ENCODE results near the gene RSPH9.
"Not testable (repeated sequence)": the region's sequence is repeated elsewhere in the genome, so short reads cannot be mapped to it uniquely, and the experiment has no call there.

The RSPH9 gene

GRCh38 chr6:43689421-43689820 lies 44.6 kb downstream of the RSPH9 start:
- DNase-seq, result no peak

DNA sequence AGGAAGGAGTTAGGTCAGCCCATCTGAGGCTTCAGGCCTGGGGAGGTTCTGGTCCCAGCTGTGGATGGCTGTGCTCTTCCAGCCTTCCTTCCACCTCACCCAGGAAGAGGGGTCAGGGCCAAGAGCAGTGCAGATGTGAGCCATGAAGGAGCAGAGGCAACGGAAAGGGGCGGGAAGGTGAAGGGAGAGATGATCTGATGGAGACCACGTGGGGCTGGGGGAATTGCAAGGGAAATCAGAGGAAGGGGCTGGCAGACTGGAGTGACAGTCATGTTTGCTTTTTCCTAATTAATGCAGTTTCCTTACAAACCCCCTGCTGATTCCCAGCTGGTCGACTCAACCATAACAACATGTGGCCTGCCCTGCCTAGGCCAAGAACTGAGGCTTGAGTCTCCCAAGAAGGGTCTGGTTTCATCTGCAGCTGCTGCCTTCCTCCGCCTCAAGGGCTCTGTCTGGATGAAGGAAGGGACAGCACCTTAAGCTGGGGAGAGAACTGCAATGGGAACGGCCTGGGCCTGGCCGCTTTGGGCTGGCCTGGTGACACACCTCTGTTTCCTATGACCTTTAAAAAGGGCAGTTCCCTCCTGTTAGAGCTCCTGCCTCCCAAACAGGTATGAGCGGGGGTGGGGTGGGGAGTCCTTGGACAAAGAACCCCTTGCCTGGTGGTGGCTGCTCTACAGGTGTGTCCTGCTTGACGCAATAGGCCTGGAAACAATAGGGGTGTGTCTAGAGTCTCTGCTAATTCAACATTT lies 50.6 kb downstream of the RSPH9 start:
- DNase-seq, result no peak

DNA sequence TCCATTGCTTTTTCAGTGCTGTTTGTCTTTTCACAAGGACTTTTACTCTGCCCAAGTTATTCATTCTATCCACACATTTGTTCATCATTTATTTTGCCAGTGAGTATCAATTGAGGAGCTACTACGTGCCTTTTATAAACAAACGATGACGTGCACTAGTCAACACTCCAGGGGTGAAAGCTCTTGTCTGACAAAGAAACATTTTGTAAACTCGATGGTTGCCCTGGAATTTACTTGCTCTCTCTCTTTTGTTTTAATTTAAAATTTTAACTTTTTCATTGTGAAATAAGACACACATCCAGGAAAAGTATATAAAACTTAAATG lies 51.1 kb downstream of the RSPH9 start:
- no peak for DNase-seq

GRCh38 chr6:43697421-43697820 lies 52.6 kb downstream of the RSPH9 start:
- DNase-seq, result no peak

GRCh38 chr6:43698584-43699349 lies 53.9 kb downstream of the RSPH9 start:
- peak; percentile 40 for DNase-seq

DNA sequence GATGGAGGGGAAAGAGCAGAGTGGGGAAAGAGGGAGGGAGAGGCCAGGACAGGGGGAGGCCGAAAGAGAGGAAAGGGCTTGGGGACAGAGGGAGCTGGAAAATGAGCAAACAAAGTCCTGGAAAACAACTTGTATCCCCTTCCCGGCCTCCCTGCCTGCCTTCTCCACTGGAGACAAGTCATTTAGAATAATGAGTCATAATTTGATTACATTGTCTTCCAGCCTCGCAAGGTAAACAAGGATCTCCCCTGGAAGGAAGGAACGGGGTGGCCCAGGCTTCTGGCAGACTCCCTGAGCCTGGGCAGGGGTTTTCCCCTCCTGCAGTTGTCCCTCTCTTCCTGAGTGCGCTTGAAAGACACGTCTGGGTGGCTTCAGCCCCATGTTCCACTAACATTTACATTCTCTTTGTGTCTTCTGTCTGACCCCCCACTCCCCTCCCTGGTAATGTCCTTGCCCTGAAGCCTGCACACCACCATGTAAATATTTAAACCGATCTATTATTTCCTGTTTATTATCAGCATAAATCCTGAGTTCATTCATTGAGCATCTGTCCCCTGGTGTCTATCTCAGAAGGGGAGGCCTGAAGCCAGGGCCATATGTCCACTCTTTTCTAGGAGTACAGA lies 54.8 kb downstream of the RSPH9 start:
- no peak for DNase-seq

GRCh38 chr6:43700939-43701560 lies 56.2 kb downstream of the RSPH9 start:
- not testable (repeated sequence) for DNase-seq

GRCh38 chr6:43702171-43702533 lies 57.3 kb downstream of the RSPH9 start:
- DNase-seq, result no peak

DNA sequence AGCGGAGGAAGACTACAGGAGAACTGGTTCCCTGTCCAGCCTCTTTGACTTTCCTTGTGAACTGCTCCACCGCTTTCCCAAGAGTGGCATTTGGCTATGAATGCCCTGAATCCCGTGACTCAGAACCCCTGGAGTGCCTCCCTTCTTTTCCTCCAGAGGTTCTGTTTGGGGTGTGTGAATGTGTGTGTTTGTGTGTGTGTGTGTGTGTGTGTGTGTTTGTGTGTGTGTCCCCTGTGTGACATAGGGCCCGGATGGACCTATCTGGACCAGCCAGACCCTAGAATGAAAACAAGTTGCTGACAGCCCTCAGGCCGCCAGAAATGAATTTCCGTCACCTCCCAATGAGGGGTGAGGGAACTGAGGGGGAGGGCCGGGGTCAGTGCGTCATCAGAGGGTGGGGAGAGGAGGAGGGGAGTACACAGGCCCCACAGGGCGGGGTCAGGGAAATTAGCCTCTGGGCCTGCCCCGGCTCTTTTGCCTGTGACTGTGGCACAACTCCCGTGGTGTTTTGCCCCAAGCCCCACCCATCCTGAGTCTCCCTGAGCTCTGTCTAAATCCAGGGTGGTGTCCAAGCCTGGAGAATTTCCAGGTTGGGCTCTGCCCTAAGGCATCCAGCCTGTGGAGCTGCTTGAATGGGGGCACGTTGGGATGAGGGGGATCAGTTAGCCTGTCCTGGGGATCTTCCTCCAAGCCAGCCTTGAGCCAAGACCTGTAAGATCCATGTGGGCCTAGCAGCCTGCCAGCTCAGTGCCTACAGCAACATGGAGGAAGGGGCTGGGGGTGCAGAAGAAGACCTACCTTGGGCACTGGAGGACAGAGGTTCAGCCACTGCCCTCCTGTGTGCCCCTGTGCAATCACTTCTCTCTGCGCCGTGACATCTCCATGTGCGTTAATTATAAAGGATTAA lies 58.0 kb downstream of the RSPH9 start:
- DNase-seq, result peak; percentile 95

DNA sequence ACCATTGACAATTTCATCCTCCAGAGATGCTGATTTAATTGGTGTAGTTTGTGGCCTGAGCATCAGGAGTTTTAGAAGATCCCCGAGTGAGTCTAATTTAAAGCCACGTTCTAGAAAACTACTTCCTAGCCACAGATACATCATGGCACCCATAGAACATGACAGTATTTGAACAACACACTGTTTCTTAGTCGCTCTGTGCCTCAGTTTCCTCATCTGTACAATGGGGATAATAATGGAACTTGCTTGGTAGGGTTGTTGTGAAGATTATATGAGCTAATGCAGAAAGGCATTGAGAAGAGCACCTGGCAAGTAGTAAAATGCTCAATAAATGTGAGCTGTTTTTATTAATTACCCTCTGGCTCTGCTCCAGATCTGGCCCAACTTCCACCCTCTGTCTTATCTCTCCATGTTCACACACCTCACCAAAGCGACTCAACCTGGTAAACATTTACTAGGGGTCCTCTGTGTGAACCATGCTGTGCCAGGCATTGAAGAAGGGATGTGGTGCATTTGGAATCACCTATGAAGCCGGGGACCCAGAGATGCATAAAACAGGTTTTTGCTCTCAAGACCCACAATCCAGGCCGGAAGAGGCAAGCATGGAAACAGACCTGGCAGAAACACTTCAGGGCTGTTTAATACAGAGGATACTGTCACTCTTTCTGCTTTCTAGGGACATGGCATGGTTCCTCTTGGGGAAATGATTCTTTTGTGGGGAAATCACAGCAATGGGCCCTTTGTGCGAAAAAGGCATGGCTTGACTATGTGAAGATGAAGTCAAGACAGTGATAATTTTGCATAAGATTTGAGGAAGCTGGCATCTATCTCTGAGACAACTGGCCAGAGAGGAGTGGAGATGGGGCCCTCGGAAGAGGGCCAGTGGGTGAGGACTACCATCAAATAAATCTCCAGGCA lies 58.9 kb downstream of the RSPH9 start:
- DNase-seq, result no peak

- DNase-seq, result no peak
Observed at GRCh38 chr6:43705996-43706395, 61.2 kb downstream of the RSPH9 start.

GRCh38 chr6:43706788-43707187 lies 62.0 kb downstream of the RSPH9 start:
- DNase-seq, result no peak

- no peak for DNase-seq
Observed at GRCh38 chr6:43707269-43707668, 62.4 kb downstream of the RSPH9 start.

DNA sequence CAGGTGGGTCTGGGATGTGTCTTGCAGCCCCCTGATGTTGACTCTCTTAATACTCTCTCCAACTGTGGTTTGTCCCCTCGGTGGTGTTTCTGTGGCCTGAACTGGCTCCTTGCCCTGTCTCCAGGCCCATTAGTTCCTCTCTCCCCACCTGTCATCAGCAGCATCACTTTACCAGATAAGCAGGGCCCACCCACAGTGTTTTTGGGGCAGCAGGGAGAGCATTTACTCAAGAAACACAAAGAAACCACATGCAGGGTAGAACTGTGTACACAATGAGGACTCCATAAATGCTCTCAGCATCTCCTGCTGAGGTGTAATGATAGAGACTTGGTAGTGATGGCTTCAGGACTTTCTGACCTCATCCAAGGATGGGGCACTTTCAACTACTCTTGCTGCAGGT lies 62.9 kb downstream of the RSPH9 start:
- DNase-seq, result no peak

DNA sequence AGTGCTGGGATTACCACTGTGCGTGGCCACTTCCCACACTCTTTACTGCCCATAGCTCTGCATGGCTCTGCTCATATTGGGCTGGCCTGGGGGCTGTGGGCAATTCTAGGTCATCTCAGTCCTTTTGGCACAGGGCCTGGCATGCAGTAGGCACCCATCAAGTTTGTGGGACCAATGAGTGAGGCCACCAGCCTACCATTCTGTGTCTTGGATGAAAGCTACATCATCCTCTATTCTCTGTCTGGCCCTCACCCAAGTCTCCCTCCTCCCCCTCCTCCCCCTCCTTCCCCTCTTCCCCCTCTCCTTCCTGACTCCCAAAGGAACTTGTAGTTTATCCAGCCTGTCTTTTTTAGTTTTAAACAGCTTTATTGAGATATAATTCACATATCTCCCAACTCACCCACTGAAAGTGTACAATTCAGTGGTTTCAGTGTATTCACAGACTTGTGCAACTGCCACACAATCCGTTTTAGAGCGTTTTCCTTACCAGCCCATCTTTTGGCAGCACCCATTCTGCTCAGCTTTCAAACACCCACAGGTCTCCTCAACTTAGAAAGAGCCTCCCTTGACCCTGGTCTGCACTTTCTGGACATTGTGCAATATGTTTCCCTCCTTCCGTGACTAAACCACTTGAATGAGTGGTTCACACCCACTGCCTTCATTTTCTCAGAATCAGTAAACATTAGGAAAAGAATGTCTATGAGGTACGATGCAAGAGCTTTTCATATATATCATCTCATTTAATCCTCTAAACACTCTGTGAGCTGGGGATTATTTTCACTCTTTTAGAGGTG lies 64.2 kb downstream of the RSPH9 start:
- DNase-seq, result peak; percentile 60

GRCh38 chr6:43709654-43710303 lies 64.9 kb downstream of the RSPH9 start:
- DNase-seq, result no peak

DNA sequence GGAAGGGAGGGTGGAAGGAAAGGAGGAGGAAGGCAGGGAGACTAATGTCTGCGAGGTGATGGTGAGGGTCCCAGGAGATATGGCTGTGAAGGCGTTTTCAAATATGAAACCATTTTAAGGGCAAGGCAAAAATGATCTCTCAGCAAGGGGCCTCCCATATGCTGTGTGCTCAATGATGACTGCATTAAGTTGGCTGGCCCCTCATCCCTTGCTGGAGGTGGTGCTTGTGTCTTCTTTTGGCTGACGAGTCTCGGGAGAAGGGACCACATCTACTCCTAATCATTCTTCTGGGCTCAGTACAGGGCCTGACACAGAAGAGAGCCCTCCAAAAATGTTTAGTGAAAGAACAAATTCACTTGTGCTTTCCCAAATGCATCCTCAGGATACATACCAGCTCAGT lies 65.7 kb downstream of the RSPH9 start:
- DNase-seq, result no peak

DNA sequence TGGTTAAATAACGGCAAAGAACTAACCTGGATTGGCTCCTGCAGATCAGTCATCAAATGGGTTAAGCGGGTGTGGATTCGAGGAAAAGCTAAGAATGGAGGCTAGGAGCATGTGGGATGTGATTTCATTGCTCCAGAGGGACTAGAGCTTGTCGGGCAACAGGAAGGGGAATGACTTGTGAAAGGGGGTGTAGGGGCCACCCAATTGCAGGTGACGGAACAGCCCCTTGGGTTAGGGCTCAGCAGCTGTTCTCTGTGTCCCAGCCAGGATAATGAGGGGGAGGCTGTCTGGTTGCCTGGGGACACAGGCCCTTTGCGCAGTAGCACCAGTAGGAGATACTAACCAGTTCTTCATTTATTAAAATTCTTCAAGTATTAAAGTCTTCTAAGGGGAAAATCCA lies 67.7 kb downstream of the RSPH9 start:
- no peak for DNase-seq

- DNase-seq, result no peak
Observed at GRCh38 chr6:43713643-43714310, 68.9 kb downstream of the RSPH9 start.

Data from fibroblast of skin of right quadriceps (primary cell).